Measurements from ENCODE around the gene COL4A1.

The COL4A1 gene

GRCh38 chr13:110137680-110138009 is 169.3 kb downstream of the COL4A1 start:
- peak in 1 of 2 donors; percentile 9 for DNase-seq (ENCODE audit: low read depth in 1 of 2, low spot score in 1 of 2)

- DNase-seq (ENCODE audit: low read depth in 1 of 2, low spot score in 1 of 2), result no peak
Observed at GRCh38 chr13:110136660-110137585, 170.0 kb downstream of the COL4A1 start.

GRCh38 chr13:110135977-110136597 is 170.9 kb downstream of the COL4A1 start:
- no peak for DNase-seq (ENCODE audit: low read depth in 1 of 2, low spot score in 1 of 2)

- no peak for DNase-seq (ENCODE audit: low read depth in 1 of 2, low spot score in 1 of 2)
Observed at GRCh38 chr13:110134801-110135200, 172.2 kb downstream of the COL4A1 start.

- DNase-seq (ENCODE audit: low read depth in 1 of 2, low spot score in 1 of 2), result no peak
Observed at GRCh38 chr13:110133425-110134235, 173.3 kb downstream of the COL4A1 start.

GRCh38 chr13:110132225-110132982 is 174.6 kb downstream of the COL4A1 start:
- no peak for DNase-seq (ENCODE audit: low read depth in 1 of 2, low spot score in 1 of 2)

GRCh38 chr13:110131424-110131823 is 175.5 kb downstream of the COL4A1 start:
- no peak for DNase-seq (ENCODE audit: low read depth in 1 of 2, low spot score in 1 of 2)

- DNase-seq (ENCODE audit: low read depth in 1 of 2, low spot score in 1 of 2), result no peak
Observed at GRCh38 chr13:110130431-110130830, 176.5 kb downstream of the COL4A1 start.

GRCh38 chr13:110129539-110130186 is 177.3 kb downstream of the COL4A1 start:
- DNase-seq (ENCODE audit: low read depth in 1 of 2, low spot score in 1 of 2), result no peak

GRCh38 chr13:110129076-110129475 is 177.9 kb downstream of the COL4A1 start:
- DNase-seq (ENCODE audit: low read depth in 1 of 2, low spot score in 1 of 2), result no peak

GRCh38 chr13:110128546-110128945 is 178.4 kb downstream of the COL4A1 start:
- DNase-seq (ENCODE audit: low read depth in 1 of 2, low spot score in 1 of 2), result no peak

GRCh38 chr13:110127986-110128511 is 178.9 kb downstream of the COL4A1 start:
- no peak for DNase-seq (ENCODE audit: low read depth in 1 of 2, low spot score in 1 of 2)

GRCh38 chr13:110126391-110126961 is 180.5 kb downstream of the COL4A1 start:
- no peak for DNase-seq (ENCODE audit: low read depth in 1 of 2, low spot score in 1 of 2)

GRCh38 chr13:110125613-110126272 is 181.2 kb downstream of the COL4A1 start:
- DNase-seq (ENCODE audit: low read depth in 1 of 2, low spot score in 1 of 2), result no peak

- no peak for DNase-seq (ENCODE audit: low read depth in 1 of 2, low spot score in 1 of 2)
Observed at GRCh38 chr13:110125157-110125556, 181.8 kb downstream of the COL4A1 start.

- no peak for DNase-seq (ENCODE audit: low read depth in 1 of 2, low spot score in 1 of 2)
Observed at GRCh38 chr13:110124201-110124940, 182.6 kb downstream of the COL4A1 start.

- DNase-seq (ENCODE audit: low read depth in 1 of 2, low spot score in 1 of 2), result no peak
Observed at GRCh38 chr13:110123041-110123809, 183.7 kb downstream of the COL4A1 start.
